Thyroid gland (tissue), 4 donors: Measurements from ENCODE around the gene RPTOR.

ENCODE experiments used
- CTCF ChIP-seq, 6 experiments: fragments of 200-600 bp in 3 of 6; fragments of 450-650 bp in 3 of 6; sonication (generic) in 3 of 6; IDR thresholded peaks; one replicate each; pipeline ENCODE4 v1.5.1; 2016 to 2019; ENCODE audit warnings: antibody characterized with exemption in 6 of 6, mild to moderate bottlenecking in 2 of 6, inconsistent platforms in 1 of 6, moderate library complexity in 1 of 6
- POLR2A ChIP-seq, 2 donors: fragments of 450-650 bp; IDR thresholded peaks; one replicate each; pipeline ENCODE4 v1.6.1; 2017; ENCODE audit warnings: antibody characterized with exemption in 2 of 2, mild to moderate bottlenecking in 2 of 2, moderate library complexity in 1 of 2

- TF ChIP-seq CTCF (IDR thresholded peaks at IDR 0.05) (no peak), POLR2A (IDR thresholded peaks at IDR 0.05) (no peak)
Observed at GRCh38 chr17:80842456-80843013, 297.9 kb downstream of the RPTOR start.
